GM12864 (cell line): ENCODE data around the gene GALC.

ENCODE experiments used
- DNase-seq: peaks from one replicate; pipeline ENCODE4 v3.0.0-alpha.2; 2011; ENCODE audit warnings: low read depth
- H3K4me3 ChIP-seq: 2 replicates; pipeline ENCODE4 v1.5.1; 2011; ENCODE audit warnings: mild to moderate bottlenecking, low read depth, low read length, control low read depth
- CTCF ChIP-seq: IDR thresholded peaks from 2 replicates; pipeline ENCODE4 v1.5.1; 2011; ENCODE audit warnings: low read depth, mild to moderate bottlenecking, moderate library complexity, low read length, control low read depth, inconsistent platforms; ENCODE audit errors: missing control alignments

Gene GALC

GRCh38 chr14:87908550-87908949 lies 84.4 kb downstream of the GALC start:
- no peak overlapping the region for H3K4me3 ChIP-seq
- DNase-seq, result no peak
- TF ChIP-seq CTCF, result no peak

GRCh38 chr14:87901652-87902051 lies 91.3 kb downstream of the GALC start:
- no peak for TF ChIP-seq CTCF

GRCh38 chr14:87901236-87901635 lies 91.7 kb downstream of the GALC start:
- no peak for DNase-seq
- no peak for TF ChIP-seq CTCF

More at GRCh38 chr14:87901652-87902051, 91.3 kb downstream of the GALC start:
- no peak overlapping the region for H3K4me3 ChIP-seq
- DNase-seq, result no peak

GRCh38 chr14:87899228-87899627 lies 93.8 kb downstream of the GALC start:
- no peak overlapping the region for H3K4me3 ChIP-seq
- DNase-seq, result no peak
- TF ChIP-seq CTCF, result no peak

More at GRCh38 chr14:87901236-87901635, 91.7 kb downstream of the GALC start:
- H3K4me3 ChIP-seq, result no peak overlapping the region

GRCh38 chr14:87898301-87898700 lies 94.7 kb downstream of the GALC start:
- H3K4me3 ChIP-seq, result no peak overlapping the region
- no peak for DNase-seq
- TF ChIP-seq CTCF, result no peak

- no peak overlapping the region for H3K4me3 ChIP-seq
- DNase-seq, result peak; percentile 8
- peak; percentile 44 for TF ChIP-seq CTCF
These were observed 96.3 kb downstream of the GALC start for GRCh38 chr14:87896393-87897380.
